H1 (cell line): ENCODE results near the gene APOL5. TPM values are rescaled to one million over a fixed set of nuclear protein-coding genes. Genes with fewer than 3 reads are reported as not detected.

Source experiments
- POU5F1 ChIP-seq: IDR thresholded peaks from 2 replicates; pipeline ENCODE4 v1.6.1; 2011; ENCODE audit warnings: low read depth, mild to moderate bottlenecking, low read length, moderate library complexity
- SIN3A ChIP-seq, 2 experiments: IDR thresholded peaks in 1 of 2; conservative IDR thresholded peaks in 1 of 2; 2 replicates each; pipeline ENCODE4 v1.6.1; 2011 to 2012; ENCODE audit warnings: low read length in 2 of 2, improper control_type of control experiment in 1 of 2, low read depth in 1 of 2, mild to moderate bottlenecking in 1 of 2
- SP4 ChIP-seq: IDR thresholded peaks from 2 replicates; pipeline ENCODE4 v1.6.1; 2012; ENCODE audit warnings: low read length, inconsistent platforms
- polyA plus RNA-seq, 7 experiments: library from polyadenylated mRNA; depleted of rRNA in 3 of 7; stranded (reverse) in 5 of 7; unstranded in 2 of 7; fragments of >200 nt in 5 of 7; fragments of 200-250 nt in 2 of 7; gene quantifications; 1 replicate in 5 of 7; 2 replicates in 1 of 7; 4 replicates in 1 of 7; pipeline versions ENCODE4 v1.2.1 to v1.2.3, GENCODE V29; 2011 to 2013; ENCODE audit warnings: missing spikeins in 2 of 7, mixed read lengths in 2 of 7
- total RNA-seq: library from RNA; stranded (reverse); fragmentation: NEBNext Ultra II Directional; extraction: Animal tissue kit (Norgen Biotek cat#: 25700); gene quantifications from 2 replicates; pipeline ENCODE4 v1.2.1, GENCODE V29; 2021

The APOL5 gene
- total and polyA plus RNA-seq, 2 of the 8 experiments (the other 6 are each of a cell fraction or from before 2014, with no cell fraction given) = not detected

DNA sequence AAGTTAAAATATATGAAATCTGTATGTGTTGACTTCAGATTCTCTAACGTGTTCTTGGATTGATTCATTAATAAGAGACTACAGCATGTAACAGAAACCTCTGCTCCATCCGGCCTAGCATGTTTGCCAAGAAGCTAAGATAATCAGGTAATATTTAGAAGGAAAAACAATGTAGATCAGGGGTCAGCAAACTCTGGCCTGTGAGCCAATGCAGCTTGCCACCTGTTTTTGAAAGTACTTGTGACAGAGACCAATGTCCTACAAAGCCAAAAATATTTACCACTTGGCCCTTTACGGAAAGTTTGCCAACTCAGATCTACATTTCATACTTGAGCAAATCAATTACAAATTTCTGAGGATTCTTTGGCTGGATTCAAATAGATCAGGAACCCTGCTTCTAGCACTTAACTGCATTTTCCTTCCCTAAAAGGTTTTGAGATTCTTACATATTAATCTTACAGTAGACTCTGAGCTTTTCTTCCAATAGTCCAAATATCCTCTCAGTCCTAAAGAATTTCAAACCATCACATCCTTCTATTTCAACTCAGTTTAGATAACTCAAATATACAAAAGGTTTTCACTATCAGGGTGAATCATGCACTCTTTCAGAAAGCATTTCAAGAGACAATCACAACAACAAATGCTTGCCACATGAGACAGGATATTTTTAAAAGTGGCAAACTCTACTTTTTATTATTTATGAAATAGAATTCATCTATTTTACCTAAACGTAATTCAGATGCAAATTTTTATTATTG is 29.5 kb downstream of the APOL5 start (continued):
- TF ChIP-seq SIN3A (conservative IDR thresholded peaks at IDR 0.05 in 1 of 2, IDR thresholded peaks at IDR 0.05 in 1 of 2; ENCODE audit: low read depth in 1 of 2, low read length in 2 of 2) = no peak
- no peak for TF ChIP-seq SP4
- TF ChIP-seq POU5F1 = no peak
